ENCODE data around the gene LPCAT1. TPM values are rescaled to one million over a fixed set of nuclear protein-coding genes. Genes with fewer than 3 reads are reported as not detected.

The LPCAT1 gene
- total RNA-seq, 1 experiment from 2014 or later = 75.0 TPM

DNA sequence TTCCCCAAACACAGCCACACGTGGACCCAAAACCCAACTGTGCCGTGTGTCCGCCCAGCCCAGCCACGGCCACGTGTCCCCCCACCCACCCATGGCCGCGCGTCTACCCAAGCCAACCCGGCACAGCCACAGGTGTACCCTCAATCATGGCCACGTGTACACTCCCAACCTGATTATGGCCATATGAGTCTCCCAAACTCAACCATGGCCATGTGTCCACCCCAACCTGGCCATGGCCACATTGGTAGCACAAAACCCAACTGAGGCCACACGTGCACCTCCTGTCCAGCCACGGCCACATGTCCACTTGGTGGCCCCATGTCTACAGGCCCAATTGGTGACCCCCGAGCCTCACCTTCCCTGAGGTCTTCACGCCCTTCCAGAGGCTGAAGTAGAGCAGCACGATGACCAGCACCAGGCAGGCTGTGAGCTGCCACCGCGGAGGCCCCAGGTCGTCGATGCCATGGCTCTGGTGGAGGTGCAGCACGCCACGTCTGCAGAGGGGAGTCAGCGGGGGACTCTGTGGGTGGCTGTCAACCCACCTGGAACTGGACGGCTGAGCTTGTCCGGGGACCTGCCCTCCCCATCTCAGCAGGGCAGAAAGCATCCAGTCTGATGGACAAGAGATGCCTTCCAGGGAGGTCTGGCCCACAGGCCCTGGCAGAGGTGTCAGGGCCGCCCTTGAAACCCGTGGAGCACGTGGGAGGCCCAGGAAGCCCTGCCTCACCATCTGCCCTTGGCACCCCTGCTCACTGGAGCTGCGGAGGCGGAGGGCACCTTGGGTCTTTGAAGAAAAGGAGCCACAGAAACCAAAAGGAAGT, 102.0 kb downstream of the LPCAT1 start:
- BruUV-seq (replicated peaks) = no TSS peak
- Histone ChIP-seq H3K9me2 (ENCODE audit: insufficient read depth) (no peaks in the 10 kb centered on the region), H3K36me3 (ENCODE audit: control insufficient read depth in 1 of 2, insufficient read depth in 2 of 2, low read length in 2 of 2) (no peaks in the 10 kb centered on the region), H3K4me2 (ENCODE audit: low read length) (no peak overlapping the region), H3K9me3 (ENCODE audit: control insufficient read depth in 1 of 2, insufficient read depth in 1 of 2, low read depth in 1 of 2, low read length in 2 of 2) (peaks cover under 1 to 2% of the 10 kb centered on the region in 2 experiments; a peak in 2 of 4 replicates), H3K9ac (ENCODE audit: low read length) (no peak overlapping the region), H4K20me1 (ENCODE audit: insufficient read depth) (no peaks in the 10 kb centered on the region), H3K79me2 (ENCODE audit: insufficient read depth, low read length) (no peaks in the 10 kb centered on the region), H3K4me1 (ENCODE audit: control insufficient read depth in 1 of 2, insufficient read depth in 2 of 2, low read length in 2 of 2) (no peaks in the 10 kb centered on the region), H3K27me3 (ENCODE audit: insufficient read depth, low read length) (no peaks in the 10 kb centered on the region), H3K27ac (ENCODE audit: low read depth, low read length) (no peak overlapping the region), H2AFZ (ENCODE audit: low read depth, low read length, poor library complexity, severe bottlenecking) (no peak overlapping the region), H3K4me3 (replicated peaks in 1 of 2; ENCODE audit: low read depth in 1 of 2, low read length in 2 of 2) (no peak overlapping the region)
- DNase-seq (ENCODE audit: low read depth, low spot score) (no peak), ATAC-seq (no peak)
- intact Hi-C loops (cut with micrococcal nuclease) = no loop called here
- ChIA-PET RAD21 (ENCODE audit: low non-redundant PET in 1 of 2, low total read pairs in 2 of 2, uncharacterized antibody in 2 of 2, unreplicated experiment in 2 of 2) (no interaction called here), POLR2A (no interaction called here), CTCF (no interaction called here)
- TF ChIP-seq RAD21 (IDR thresholded peaks at IDR 0.05; ENCODE audit: low read depth) (no peak), ZFX (IDR thresholded peaks at IDR 0.05) (no peak), ZNF274 (IDR thresholded peaks at IDR 0.05; ENCODE audit: low read depth, low read length) (no peak), TCF7L2 (IDR thresholded peaks at IDR 0.05; ENCODE audit: borderline replicate concordance, extremely low read depth, insufficient read depth, insufficient read length) (no peak), EGR1 (IDR thresholded peaks at IDR 0.05; ENCODE audit: low read depth) (no peak), EZH2 (IDR thresholded peaks at IDR 0.05) (no peak), EZH2phosphoT487 (IDR thresholded peaks at IDR 0.05; ENCODE audit: borderline replicate concordance) (no peak), YY1 (IDR thresholded peaks at IDR 0.05; ENCODE audit: extremely low read depth, insufficient replicate concordance, low read depth, low read length) (no peak), MAX (IDR thresholded peaks at IDR 0.05) (no peak), FOSL1 (IDR thresholded peaks at IDR 0.05; ENCODE audit: low read depth) (no peak), CEBPB (IDR thresholded peaks at IDR 0.05; ENCODE audit: low read depth) (no peak), ATF3 (IDR thresholded peaks at IDR 0.05) (no peak), JUND (IDR thresholded peaks at IDR 0.05) (no peak), SRF (IDR thresholded peaks at IDR 0.05; ENCODE audit: low read depth) (no peak), SP1 (IDR thresholded peaks at IDR 0.05; ENCODE audit: low read depth) (no peak), CBX3 (IDR thresholded peaks at IDR 0.05; ENCODE audit: low read depth) (no peak)
- TF ChIP-seq, protein P1, sequence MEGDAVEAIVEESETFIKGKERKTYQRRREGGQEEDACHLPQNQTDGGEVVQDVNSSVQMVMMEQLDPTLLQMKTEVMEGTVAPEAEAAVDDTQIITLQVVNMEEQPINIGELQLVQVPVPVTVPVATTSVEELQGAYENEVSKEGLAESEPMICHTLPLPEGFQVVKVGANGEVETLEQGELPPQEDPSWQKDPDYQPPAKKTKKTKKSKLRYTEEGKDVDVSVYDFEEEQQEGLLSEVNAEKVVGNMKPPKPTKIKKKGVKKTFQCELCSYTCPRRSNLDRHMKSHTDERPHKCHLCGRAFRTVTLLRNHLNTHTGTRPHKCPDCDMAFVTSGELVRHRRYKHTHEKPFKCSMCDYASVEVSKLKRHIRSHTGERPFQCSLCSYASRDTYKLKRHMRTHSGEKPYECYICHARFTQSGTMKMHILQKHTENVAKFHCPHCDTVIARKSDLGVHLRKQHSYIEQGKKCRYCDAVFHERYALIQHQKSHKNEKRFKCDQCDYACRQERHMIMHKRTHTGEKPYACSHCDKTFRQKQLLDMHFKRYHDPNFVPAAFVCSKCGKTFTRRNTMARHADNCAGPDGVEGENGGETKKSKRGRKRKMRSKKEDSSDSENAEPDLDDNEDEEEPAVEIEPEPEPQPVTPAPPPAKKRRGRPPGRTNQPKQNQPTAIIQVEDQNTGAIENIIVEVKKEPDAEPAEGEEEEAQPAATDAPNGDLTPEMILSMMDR (IDR thresholded peaks at IDR 0.05 in 2 of 3, conservative IDR thresholded peaks at IDR 0.05 in 1 of 3; ENCODE audit: borderline replicate concordance in 1 of 3, insufficient read depth in 1 of 3, low read depth in 2 of 3, low read length in 2 of 3) = no peak
- TF ChIP-seq, protein P2, sequence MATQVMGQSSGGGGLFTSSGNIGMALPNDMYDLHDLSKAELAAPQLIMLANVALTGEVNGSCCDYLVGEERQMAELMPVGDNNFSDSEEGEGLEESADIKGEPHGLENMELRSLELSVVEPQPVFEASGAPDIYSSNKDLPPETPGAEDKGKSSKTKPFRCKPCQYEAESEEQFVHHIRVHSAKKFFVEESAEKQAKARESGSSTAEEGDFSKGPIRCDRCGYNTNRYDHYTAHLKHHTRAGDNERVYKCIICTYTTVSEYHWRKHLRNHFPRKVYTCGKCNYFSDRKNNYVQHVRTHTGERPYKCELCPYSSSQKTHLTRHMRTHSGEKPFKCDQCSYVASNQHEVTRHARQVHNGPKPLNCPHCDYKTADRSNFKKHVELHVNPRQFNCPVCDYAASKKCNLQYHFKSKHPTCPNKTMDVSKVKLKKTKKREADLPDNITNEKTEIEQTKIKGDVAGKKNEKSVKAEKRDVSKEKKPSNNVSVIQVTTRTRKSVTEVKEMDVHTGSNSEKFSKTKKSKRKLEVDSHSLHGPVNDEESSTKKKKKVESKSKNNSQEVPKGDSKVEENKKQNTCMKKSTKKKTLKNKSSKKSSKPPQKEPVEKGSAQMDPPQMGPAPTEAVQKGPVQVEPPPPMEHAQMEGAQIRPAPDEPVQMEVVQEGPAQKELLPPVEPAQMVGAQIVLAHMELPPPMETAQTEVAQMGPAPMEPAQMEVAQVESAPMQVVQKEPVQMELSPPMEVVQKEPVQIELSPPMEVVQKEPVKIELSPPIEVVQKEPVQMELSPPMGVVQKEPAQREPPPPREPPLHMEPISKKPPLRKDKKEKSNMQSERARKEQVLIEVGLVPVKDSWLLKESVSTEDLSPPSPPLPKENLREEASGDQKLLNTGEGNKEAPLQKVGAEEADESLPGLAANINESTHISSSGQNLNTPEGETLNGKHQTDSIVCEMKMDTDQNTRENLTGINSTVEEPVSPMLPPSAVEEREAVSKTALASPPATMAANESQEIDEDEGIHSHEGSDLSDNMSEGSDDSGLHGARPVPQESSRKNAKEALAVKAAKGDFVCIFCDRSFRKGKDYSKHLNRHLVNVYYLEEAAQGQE (IDR thresholded peaks at IDR 0.05; ENCODE audit: low read depth) = no peak

Measured in HCT116 (cell line).